ENCODE measurements around the gene NDNF.

Gene NDNF

DNA sequence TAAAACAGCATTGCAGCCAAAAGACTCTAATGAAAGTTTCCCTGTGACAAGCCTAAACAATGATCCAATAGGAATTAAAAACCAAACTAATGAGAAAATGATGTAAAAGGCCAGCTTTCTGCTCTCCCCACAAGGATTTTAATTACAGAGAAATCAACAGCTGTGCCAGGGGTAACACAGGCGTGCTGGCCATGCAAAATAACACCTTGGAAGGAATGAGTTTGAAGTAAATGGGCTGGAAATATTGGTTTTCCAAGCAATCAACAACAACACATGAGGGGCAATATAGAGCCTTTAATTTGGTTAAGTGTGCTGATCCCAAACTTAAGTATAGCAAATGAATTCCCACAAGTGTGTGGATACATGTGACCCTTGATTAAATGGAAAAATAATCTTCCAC, 56.9 kb downstream of the NDNF start:
- Mint-ChIP-seq H3K4me3 (no peak overlapping the region), H3K27me3 (no peaks in the 10 kb centered on the region), H3K27ac (no peak overlapping the region), H3K36me3 (no peaks in the 10 kb centered on the region), H3K9me3 (no peaks in the 10 kb centered on the region), H3K4me1 (no peaks in the 10 kb centered on the region)
- no peak for ATAC-seq (replicated peaks)
- no peak for DNase-seq

DNA sequence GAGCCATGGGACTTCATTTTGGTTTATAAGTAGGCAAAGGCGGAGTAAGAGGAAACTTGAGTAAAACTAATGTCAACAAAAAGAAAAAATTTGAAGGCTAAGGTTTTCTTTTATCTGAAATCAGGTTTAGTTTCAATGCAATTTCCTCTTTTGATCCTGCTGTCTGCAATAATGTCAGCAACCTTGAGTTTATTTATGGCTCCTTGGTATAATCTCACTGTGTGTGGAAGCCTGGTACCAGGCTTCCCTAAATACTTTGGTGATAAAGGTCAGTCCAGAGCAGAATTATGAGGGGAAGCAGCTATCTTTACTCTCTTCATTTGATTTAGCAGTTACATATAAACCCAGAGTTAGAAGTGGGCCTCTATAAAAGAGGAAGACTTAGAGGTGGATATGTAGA, 57.8 kb downstream of the NDNF start:
- no peaks in the 10 kb centered on the region for H3K27me3 Mint-ChIP-seq
- no peaks in the 10 kb centered on the region for H3K9me3 Mint-ChIP-seq
- H3K4me3 Mint-ChIP-seq = no peak overlapping the region
- H3K4me1 Mint-ChIP-seq = no peaks in the 10 kb centered on the region
- no peaks in the 10 kb centered on the region for H3K36me3 Mint-ChIP-seq
- ATAC-seq (replicated peaks) (no peak), DNase-seq (no peak)
- H3K27ac Mint-ChIP-seq = no peak overlapping the region

DNA sequence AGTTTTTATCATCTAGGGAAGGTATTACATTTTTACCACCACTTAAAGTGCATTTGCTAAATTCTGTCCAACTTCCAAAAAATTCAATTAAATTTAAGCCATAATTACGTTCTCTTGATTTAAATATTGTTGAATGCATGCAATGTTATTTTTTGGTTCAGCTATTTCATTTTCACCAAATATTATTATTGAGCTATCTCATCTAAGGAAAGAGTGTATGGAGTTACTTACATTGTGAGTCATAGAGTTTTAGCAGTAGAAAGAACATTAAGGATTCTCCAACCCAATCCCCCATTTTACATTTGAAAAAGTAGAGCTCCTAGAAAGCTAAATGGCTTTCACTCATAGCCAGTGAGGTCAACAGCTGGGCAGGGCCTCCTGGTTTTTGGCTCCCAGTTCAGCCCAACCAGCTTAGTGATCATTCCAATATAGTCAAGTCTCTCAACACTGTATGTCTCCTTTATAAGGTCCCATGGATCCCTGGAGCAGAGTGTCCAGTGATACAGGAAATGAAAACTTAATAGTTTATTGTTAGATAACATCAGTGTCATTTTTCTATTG, 60.5 kb downstream of the NDNF start:
- H3K4me3 Mint-ChIP-seq = no peak overlapping the region
- H3K27me3 Mint-ChIP-seq = no peaks in the 10 kb centered on the region
- DNase-seq (no peak), ATAC-seq (replicated peaks) (no peak)
- H3K36me3 Mint-ChIP-seq = no peaks in the 10 kb centered on the region
- H3K9me3 Mint-ChIP-seq = no peaks in the 10 kb centered on the region
- no peak overlapping the region for H3K27ac Mint-ChIP-seq
- no peaks in the 10 kb centered on the region for H3K4me1 Mint-ChIP-seq

GRCh38 chr4:121011138-121011537, 61.2 kb downstream of the NDNF start:
- no peak for ATAC-seq (replicated peaks)
- H3K27ac Mint-ChIP-seq = no peak overlapping the region
- DNase-seq = no peak
- H3K4me1 Mint-ChIP-seq = no peaks in the 10 kb centered on the region
- H3K27me3 Mint-ChIP-seq = no peaks in the 10 kb centered on the region
- H3K9me3 Mint-ChIP-seq = no peaks in the 10 kb centered on the region
- H3K4me3 Mint-ChIP-seq = no peak overlapping the region
- no peaks in the 10 kb centered on the region for H3K36me3 Mint-ChIP-seq

GRCh38 chr4:121009578-121010478, 62.5 kb downstream of the NDNF start:
- Mint-ChIP-seq H3K9me3 (no peaks in the 10 kb centered on the region), H3K4me3 (no peak overlapping the region), H3K4me1 (no peaks in the 10 kb centered on the region)

DNA sequence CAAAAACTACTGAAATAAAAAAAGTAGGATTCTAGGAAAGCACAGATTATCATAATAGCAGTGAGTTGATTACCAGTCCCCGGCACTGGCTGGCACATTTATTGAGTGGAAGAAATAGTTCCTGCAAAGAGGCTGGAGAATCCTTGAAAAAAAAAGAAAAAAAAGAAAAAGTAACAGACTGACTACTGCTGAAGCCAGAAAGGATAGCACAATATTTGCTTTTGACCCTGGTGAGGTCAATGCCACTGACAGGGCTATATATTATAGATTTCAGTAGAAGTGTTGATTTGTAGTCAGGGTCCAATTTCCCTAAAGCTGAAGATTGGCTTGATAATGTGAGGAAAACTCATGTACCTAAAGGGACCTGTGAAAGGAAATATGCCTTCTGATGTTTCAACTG, 64.7 kb downstream of the NDNF start:
- Mint-ChIP-seq H3K4me1 (no peaks in the 10 kb centered on the region), H3K4me3 (no peak overlapping the region), H3K9me3 (no peaks in the 10 kb centered on the region), H3K27me3 (no peaks in the 10 kb centered on the region), H3K27ac (no peak overlapping the region), H3K36me3 (no peaks in the 10 kb centered on the region)
- ATAC-seq (replicated peaks) (no peak), DNase-seq (no peak)

More at GRCh38 chr4:121009578-121010478, 62.5 kb downstream of the NDNF start:
- Mint-ChIP-seq H3K27me3 (no peaks in the 10 kb centered on the region), H3K27ac (no peak overlapping the region), H3K36me3 (no peaks in the 10 kb centered on the region)
- no peak for DNase-seq
- ATAC-seq (replicated peaks) = no peak

GRCh38 chr4:121003863-121004262, 68.5 kb downstream of the NDNF start:
- no peaks in the 10 kb centered on the region for H3K36me3 Mint-ChIP-seq
- H3K9me3 Mint-ChIP-seq = peaks cover 0 to 3% of the 10 kb centered on the region in 2 donors
- H3K4me1 Mint-ChIP-seq = no peaks in the 10 kb centered on the region
- no peak overlapping the region for H3K27ac Mint-ChIP-seq
- DNase-seq (no peak), ATAC-seq (replicated peaks) (no peak)
- no peaks in the 10 kb centered on the region for H3K27me3 Mint-ChIP-seq
- no peak overlapping the region for H3K4me3 Mint-ChIP-seq

GRCh38 chr4:120995266-120996010, 76.9 kb downstream of the NDNF start:
- DNase-seq = no peak
- Mint-ChIP-seq H3K27me3 (no peaks in the 10 kb centered on the region), H3K4me3 (no peak overlapping the region), H3K9me3 (peaks cover 0 to 4% of the 10 kb centered on the region in 2 donors), H3K36me3 (no peaks in the 10 kb centered on the region), H3K27ac (no peak overlapping the region), H3K4me1 (no peaks in the 10 kb centered on the region)
- no peak for ATAC-seq (replicated peaks)

DNA sequence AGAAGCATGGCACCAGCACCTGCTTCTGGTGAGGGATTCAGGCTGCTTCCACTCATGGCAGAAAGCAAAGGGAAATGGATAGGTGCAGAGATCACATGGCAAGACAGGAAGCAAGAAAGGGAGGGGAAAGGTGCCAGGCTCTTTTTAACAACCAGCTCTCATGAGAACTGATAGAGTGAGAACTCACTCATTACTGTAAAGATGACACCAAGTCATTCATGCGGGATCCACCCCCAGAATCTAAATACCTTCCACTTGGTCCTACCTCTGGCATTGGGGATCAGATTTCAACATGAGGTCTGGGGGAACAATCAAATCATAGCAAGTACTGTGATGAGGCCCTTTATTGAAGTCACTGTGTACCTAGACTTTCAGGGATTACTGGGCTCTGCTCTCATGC, 77.8 kb downstream of the NDNF start:
- no peak overlapping the region for H3K27ac Mint-ChIP-seq
- ATAC-seq (replicated peaks) (no peak), DNase-seq (no peak)
- H3K4me3 Mint-ChIP-seq = no peak overlapping the region
- peaks cover 0 to 2% of the 10 kb centered on the region in 2 donors for H3K9me3 Mint-ChIP-seq
- H3K36me3 Mint-ChIP-seq = no peaks in the 10 kb centered on the region
- H3K4me1 Mint-ChIP-seq = no peaks in the 10 kb centered on the region
- no peaks in the 10 kb centered on the region for H3K27me3 Mint-ChIP-seq

- no peaks in the 10 kb centered on the region for H3K27me3 Mint-ChIP-seq
- no peak for DNase-seq
- H3K4me3 Mint-ChIP-seq = no peak overlapping the region
- no peak overlapping the region for H3K27ac Mint-ChIP-seq
- peaks cover 0 to 4% of the 10 kb centered on the region in 2 donors for H3K9me3 Mint-ChIP-seq
- ATAC-seq (replicated peaks) = no peak
- H3K36me3 Mint-ChIP-seq = no peaks in the 10 kb centered on the region
- no peaks in the 10 kb centered on the region for H3K4me1 Mint-ChIP-seq
Measured at GRCh38 chr4:120991885-120992284, 80.5 kb downstream of the NDNF start.

- Mint-ChIP-seq H3K4me3 (no peak overlapping the region), H3K4me1 (no peaks in the 10 kb centered on the region)
- no peak for ATAC-seq (replicated peaks)
Measured at GRCh38 chr4:120990246-120990645, 82.1 kb downstream of the NDNF start.

More at GRCh38 chr4:120990246-120990645, 82.1 kb downstream of the NDNF start:
- H3K27ac Mint-ChIP-seq = no peak overlapping the region
- H3K27me3 Mint-ChIP-seq = no peaks in the 10 kb centered on the region
- DNase-seq = no peak
- H3K9me3 Mint-ChIP-seq = peaks cover 0 to 11% of the 10 kb centered on the region in 2 donors
- H3K36me3 Mint-ChIP-seq = no peaks in the 10 kb centered on the region
